Stimulated activated CD4-positive, alpha-beta T cell treated with anti-CD3 and anti-CD28 coated beads, Interleukin-12 subunit alpha, Interleukin-12 subunit beta, amount 100 ng/mL, for 4 hours (primary cell): ENCODE data around the gene GLCCI1.

ENCODE experiments used
- DNase-seq: peaks from one replicate; pipeline ENCODE4 v3.0.0-alpha.2; 2020

The GLCCI1 gene

GRCh38 chr7:8109196-8110022, 140.8 kb downstream of the GLCCI1 start:
- no peak for DNase-seq

- DNase-seq: no peak
These were observed 142.8 kb downstream of the GLCCI1 start for GRCh38 chr7:8111282-8111960.

- no peak for DNase-seq
These were observed 144.1 kb downstream of the GLCCI1 start for GRCh38 chr7:8112685-8113084.

- DNase-seq: no peak
These were observed 144.6 kb downstream of the GLCCI1 start for GRCh38 chr7:8113184-8113583.

- no peak for DNase-seq
These were observed 145.6 kb downstream of the GLCCI1 start for GRCh38 chr7:8114175-8114574.

- no peak for DNase-seq
These were observed 147.2 kb downstream of the GLCCI1 start for GRCh38 chr7:8115547-8116402.

GRCh38 chr7:8117195-8117594, 148.6 kb downstream of the GLCCI1 start:
- DNase-seq: no peak

- DNase-seq: no peak
These were observed 150.7 kb downstream of the GLCCI1 start for GRCh38 chr7:8119262-8119661.

- DNase-seq: no peak
These were observed 151.9 kb downstream of the GLCCI1 start for GRCh38 chr7:8120390-8121058.

GRCh38 chr7:8121243-8121642, 152.6 kb downstream of the GLCCI1 start:
- DNase-seq: no peak

GRCh38 chr7:8125680-8126444, 157.3 kb downstream of the GLCCI1 start:
- DNase-seq: peak; percentile 54

- DNase-seq: no peak
These were observed 158.1 kb downstream of the GLCCI1 start for GRCh38 chr7:8126601-8127167.

- no peak for DNase-seq
These were observed 160.1 kb downstream of the GLCCI1 start for GRCh38 chr7:8128449-8129317.

- no peak for DNase-seq
These were observed 160.7 kb downstream of the GLCCI1 start for GRCh38 chr7:8129318-8129659.

- DNase-seq: no peak
These were observed 162.1 kb downstream of the GLCCI1 start for GRCh38 chr7:8130663-8131062.

GRCh38 chr7:8131694-8132605, 163.4 kb downstream of the GLCCI1 start:
- no peak for DNase-seq

- no peak for DNase-seq
These were observed 164.7 kb downstream of the GLCCI1 start for GRCh38 chr7:8133188-8133848.

- no peak for DNase-seq
These were observed 165.6 kb downstream of the GLCCI1 start for GRCh38 chr7:8134089-8134733.

- DNase-seq: no peak
These were observed 166.8 kb downstream of the GLCCI1 start for GRCh38 chr7:8135417-8135816.
